HEK293 (cell line): Measurements from ENCODE around the gene USP22.

Experiments used
- CTCF ChIA-PET: fragments of 350-600 bp; formaldehyde crosslinking; extraction: SDS; loops from one replicate; lab custom pipeline; 2021; ENCODE audit warnings: antibody characterized with exemption; lab: Yijun Ruan, JAX
- POLR2A ChIA-PET: fragments of 300-600 bp; formaldehyde crosslinking; extraction: SDS; loops from one replicate; lab custom pipeline; 2020; ENCODE audit warnings: antibody characterized with exemption, inconsistent platforms; lab: Yijun Ruan, JAX
- H3K27ac ChIP-seq: fragments of 200-500 bp; sonication (Bioruptor generic); 2 replicates; pipeline ENCODE4 v1.5.1; 2014; ENCODE audit warnings: low read depth, low read length, control low read depth, inconsistent platforms; ENCODE audit errors: extremely low read depth
- H3K36me3 ChIP-seq, 2 experiments: fragments of 200-500 bp in 1 of 2; sonication (Bioruptor generic) in 1 of 2; 1 replicate in 1 of 2; 2 replicates in 1 of 2; pipeline ENCODE4 v1.5.1; 2014 to 2017; ENCODE audit warnings: inconsistent platforms in 2 of 2, low read length in 2 of 2; ENCODE audit not compliant: control insufficient read depth in 2 of 2, insufficient read depth in 1 of 2
- H3K4me1 ChIP-seq: fragments of 200-500 bp; sonication (Bioruptor generic); 2 replicates; pipeline ENCODE4 v1.5.1; 2014; ENCODE audit warnings: mild to moderate bottlenecking, low read length, inconsistent platforms; ENCODE audit not compliant: control insufficient read depth, insufficient read depth
- H3K4me3 ChIP-seq: 2 replicates; pipeline ENCODE4 v1.5.1; 2011; ENCODE audit warnings: low read depth, mild to moderate bottlenecking, control low read depth, low read length, moderate library complexity
- H3K9me3 ChIP-seq: fragments of 200-500 bp; sonication (Bioruptor generic); 2 replicates; pipeline ENCODE4 v1.5.1; 2014; ENCODE audit warnings: low read depth, low read length, inconsistent platforms; ENCODE audit not compliant: control insufficient read depth, insufficient read depth
- GFI1B ChIP-seq: fragments of 450-650 bp; formaldehyde crosslinking; IDR thresholded peaks from 2 replicates; pipeline ENCODE4 v1.5.1; 2016; ENCODE audit warnings: missing biosample characterization, missing genetic modification characterization
- IKZF3 ChIP-seq: fragments of 450-650 bp; IDR thresholded peaks from 2 replicates; pipeline ENCODE4 v1.5.0; 2018; ENCODE audit warnings: missing biosample characterization, mild to moderate bottlenecking, missing genetic modification characterization, moderate library complexity
- KLF8 ChIP-seq: fragments of 450-650 bp; formaldehyde crosslinking; IDR thresholded peaks from 2 replicates; pipeline ENCODE4 v1.5.1; 2016; ENCODE audit warnings: missing biosample characterization, missing genetic modification characterization
- REPIN1 ChIP-seq: fragments of 450-650 bp; formaldehyde crosslinking; IDR thresholded peaks from 2 replicates; pipeline ENCODE4 v1.5.1; 2017; ENCODE audit warnings: missing biosample characterization, missing genetic modification characterization, low read depth
- SCRT1 ChIP-seq: fragments of 450-650 bp; formaldehyde crosslinking; IDR thresholded peaks from 2 replicates; pipeline ENCODE4 v1.5.1; 2016; ENCODE audit warnings: missing biosample characterization, missing genetic modification characterization, borderline replicate concordance
- SCRT2 ChIP-seq: fragments of 450-650 bp; formaldehyde crosslinking; IDR thresholded peaks from 2 replicates; pipeline ENCODE4 v1.5.1; 2016; ENCODE audit warnings: missing biosample characterization, missing genetic modification characterization
- ZBTB48 ChIP-seq: fragments of 450-650 bp; formaldehyde crosslinking; IDR thresholded peaks from 2 replicates; pipeline ENCODE4 v1.5.1; 2016; ENCODE audit warnings: missing biosample characterization, missing genetic modification characterization
- ZBTB8A ChIP-seq: fragments of 450-650 bp; formaldehyde crosslinking; IDR thresholded peaks from 2 replicates; pipeline ENCODE4 v1.5.1; 2016; ENCODE audit warnings: missing biosample characterization, missing genetic modification characterization
- ZFP69B ChIP-seq: fragments of 450-650 bp; formaldehyde crosslinking; IDR thresholded peaks from 2 replicates; pipeline ENCODE4 v1.5.1; 2016; ENCODE audit warnings: missing biosample characterization, missing genetic modification characterization
- ZIC2 ChIP-seq: fragments of 450-650 bp; formaldehyde crosslinking; IDR thresholded peaks from 2 replicates; pipeline ENCODE4 v1.5.1; 2016; ENCODE audit warnings: missing biosample characterization, missing genetic modification characterization
- ZNF10 ChIP-seq: fragments of 450-650 bp; formaldehyde crosslinking; IDR thresholded peaks from 2 replicates; pipeline ENCODE4 v1.5.1; 2017; ENCODE audit warnings: missing biosample characterization, missing genetic modification characterization
- ZNF114 ChIP-seq: fragments of 450-650 bp; formaldehyde crosslinking; IDR thresholded peaks from 2 replicates; pipeline ENCODE4 v1.5.0; 2017; ENCODE audit warnings: missing biosample characterization, missing genetic modification characterization
- ZNF2 ChIP-seq: fragments of 450-650 bp; formaldehyde crosslinking; IDR thresholded peaks from 2 replicates; pipeline ENCODE4 v1.5.1; 2016; ENCODE audit warnings: missing biosample characterization, missing genetic modification characterization
- ZNF221 ChIP-seq: fragments of 450-650 bp; formaldehyde crosslinking; IDR thresholded peaks from 2 replicates; pipeline ENCODE4 v1.5.1; 2017; ENCODE audit warnings: missing biosample characterization, missing genetic modification characterization, borderline replicate concordance
- ZNF266 ChIP-seq: fragments of 450-650 bp; formaldehyde crosslinking; IDR thresholded peaks from 2 replicates; pipeline ENCODE4 v1.5.1; 2016; ENCODE audit warnings: missing biosample characterization, missing genetic modification characterization, low read depth
- ZNF302 ChIP-seq: fragments of 450-650 bp; formaldehyde crosslinking; IDR thresholded peaks from 2 replicates; pipeline ENCODE4 v1.5.1; 2016; ENCODE audit warnings: missing biosample characterization, missing genetic modification characterization, low read depth
- ZNF394 ChIP-seq: fragments of 450-650 bp; formaldehyde crosslinking; IDR thresholded peaks from 2 replicates; pipeline ENCODE4 v1.5.1; 2016; ENCODE audit warnings: missing biosample characterization, missing genetic modification characterization, mild to moderate bottlenecking, moderate library complexity, borderline replicate concordance
- ZNF433 ChIP-seq: fragments of 450-650 bp; formaldehyde crosslinking; IDR thresholded peaks from 2 replicates; pipeline ENCODE4 v1.5.1; 2016; ENCODE audit warnings: missing biosample characterization, missing genetic modification characterization, low read depth
- ZNF623 ChIP-seq: fragments of 450-650 bp; formaldehyde crosslinking; IDR thresholded peaks from 2 replicates; pipeline ENCODE4 v1.5.1; 2016; ENCODE audit warnings: missing biosample characterization, missing genetic modification characterization
- ZNF777 ChIP-seq: fragments of 450-650 bp; formaldehyde crosslinking; IDR thresholded peaks from 2 replicates; pipeline ENCODE4 v1.5.1; 2017; ENCODE audit warnings: missing biosample characterization, missing genetic modification characterization, borderline replicate concordance
- TF ChIP-seq, protein P1 (sequence below): fragments of 450-650 bp; formaldehyde crosslinking; IDR thresholded peaks from 2 replicates; pipeline ENCODE4 v1.5.1; 2017; ENCODE audit warnings: missing biosample characterization, missing genetic modification characterization
- TF ChIP-seq, protein P2 (sequence below): fragments of 450-650 bp; formaldehyde crosslinking; IDR thresholded peaks from 2 replicates; pipeline ENCODE4 v1.5.1; 2017; ENCODE audit warnings: missing biosample characterization, mild to moderate bottlenecking, missing genetic modification characterization, moderate library complexity
- TF ChIP-seq, protein P3 (sequence below): fragments of 450-650 bp; formaldehyde crosslinking; IDR thresholded peaks from 2 replicates; pipeline ENCODE4 v1.5.1; 2016; ENCODE audit warnings: missing biosample characterization, missing genetic modification characterization, borderline replicate concordance
- TF ChIP-seq, protein P4 (sequence below): fragments of 450-650 bp; formaldehyde crosslinking; IDR thresholded peaks from 2 replicates; pipeline ENCODE4 v1.5.1; 2017; ENCODE audit warnings: missing biosample characterization, missing genetic modification characterization
- TF ChIP-seq, protein P5 (sequence below): fragments of 450-650 bp; formaldehyde crosslinking; IDR thresholded peaks from 2 replicates; pipeline ENCODE4; 2016; ENCODE audit warnings: missing biosample characterization, missing genetic modification characterization

The USP22 gene

GRCh38 chr17:21013983-21014382 is 28.8 kb downstream of the USP22 start (continued):
- TF ChIP-seq, protein P1, sequence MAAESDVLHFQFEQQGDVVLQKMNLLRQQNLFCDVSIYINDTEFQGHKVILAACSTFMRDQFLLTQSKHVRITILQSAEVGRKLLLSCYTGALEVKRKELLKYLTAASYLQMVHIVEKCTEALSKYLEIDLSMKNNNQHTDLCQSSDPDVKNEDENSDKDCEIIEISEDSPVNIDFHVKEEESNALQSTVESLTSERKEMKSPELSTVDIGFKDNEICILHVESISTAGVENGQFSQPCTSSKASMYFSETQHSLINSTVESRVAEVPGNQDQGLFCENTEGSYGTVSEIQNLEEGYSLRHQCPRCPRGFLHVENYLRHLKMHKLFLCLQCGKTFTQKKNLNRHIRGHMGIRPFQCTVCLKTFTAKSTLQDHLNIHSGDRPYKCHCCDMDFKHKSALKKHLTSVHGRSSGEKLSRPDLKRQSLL (tag by site-specific recombination), result no peak
- TF ChIP-seq, protein P2, sequence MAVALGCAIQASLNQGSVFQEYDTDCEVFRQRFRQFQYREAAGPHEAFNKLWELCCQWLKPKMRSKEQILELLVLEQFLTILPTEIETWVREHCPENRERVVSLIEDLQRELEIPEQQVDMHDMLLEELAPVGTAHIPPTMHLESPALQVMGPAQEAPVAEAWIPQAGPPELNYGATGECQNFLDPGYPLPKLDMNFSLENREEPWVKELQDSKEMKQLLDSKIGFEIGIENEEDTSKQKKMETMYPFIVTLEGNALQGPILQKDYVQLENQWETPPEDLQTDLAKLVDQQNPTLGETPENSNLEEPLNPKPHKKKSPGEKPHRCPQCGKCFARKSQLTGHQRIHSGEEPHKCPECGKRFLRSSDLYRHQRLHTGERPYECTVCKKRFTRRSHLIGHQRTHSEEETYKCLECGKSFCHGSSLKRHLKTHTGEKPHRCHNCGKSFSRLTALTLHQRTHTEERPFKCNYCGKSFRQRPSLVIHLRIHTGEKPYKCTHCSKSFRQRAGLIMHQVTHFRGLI (tag by site-specific recombination), result no peak
- TF ChIP-seq REPIN1 (tag by site-specific recombination) (no peak), ZNF10 (tag by site-specific recombination) (no peak)
- TF ChIP-seq, protein P3, sequence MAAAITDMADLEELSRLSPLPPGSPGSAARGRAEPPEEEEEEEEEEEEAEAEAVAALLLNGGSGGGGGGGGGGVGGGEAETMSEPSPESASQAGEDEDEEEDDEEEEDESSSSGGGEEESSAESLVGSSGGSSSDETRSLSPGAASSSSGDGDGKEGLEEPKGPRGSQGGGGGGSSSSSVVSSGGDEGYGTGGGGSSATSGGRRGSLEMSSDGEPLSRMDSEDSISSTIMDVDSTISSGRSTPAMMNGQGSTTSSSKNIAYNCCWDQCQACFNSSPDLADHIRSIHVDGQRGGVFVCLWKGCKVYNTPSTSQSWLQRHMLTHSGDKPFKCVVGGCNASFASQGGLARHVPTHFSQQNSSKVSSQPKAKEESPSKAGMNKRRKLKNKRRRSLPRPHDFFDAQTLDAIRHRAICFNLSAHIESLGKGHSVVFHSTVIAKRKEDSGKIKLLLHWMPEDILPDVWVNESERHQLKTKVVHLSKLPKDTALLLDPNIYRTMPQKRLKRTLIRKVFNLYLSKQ (tag by site-specific recombination), result no peak
- TF ChIP-seq, all 188 proteins: peak for 0

GRCh38 chr17:21012736-21013135 is 30.1 kb downstream of the USP22 start:
- H3K4me3 ChIP-seq, result no peak overlapping the region
- H3K36me3 ChIP-seq, result peaks cover 92 to 100% of the 10 kb centered on the region in 2 experiments
- H3K4me1 ChIP-seq, result no peaks in the 10 kb centered on the region
- H3K9me3 ChIP-seq, result no peaks in the 10 kb centered on the region
- POLR2A ChIA-PET, result no interaction called here
- CTCF ChIA-PET, result interaction anchor here (1.1 kb wide), 1 partner anchor 13 kb away, joined by 3 read pairs; no protein-coding TSS in a partner anchor
- no peak overlapping the region for H3K27ac ChIP-seq
- TF ChIP-seq, protein P4, sequence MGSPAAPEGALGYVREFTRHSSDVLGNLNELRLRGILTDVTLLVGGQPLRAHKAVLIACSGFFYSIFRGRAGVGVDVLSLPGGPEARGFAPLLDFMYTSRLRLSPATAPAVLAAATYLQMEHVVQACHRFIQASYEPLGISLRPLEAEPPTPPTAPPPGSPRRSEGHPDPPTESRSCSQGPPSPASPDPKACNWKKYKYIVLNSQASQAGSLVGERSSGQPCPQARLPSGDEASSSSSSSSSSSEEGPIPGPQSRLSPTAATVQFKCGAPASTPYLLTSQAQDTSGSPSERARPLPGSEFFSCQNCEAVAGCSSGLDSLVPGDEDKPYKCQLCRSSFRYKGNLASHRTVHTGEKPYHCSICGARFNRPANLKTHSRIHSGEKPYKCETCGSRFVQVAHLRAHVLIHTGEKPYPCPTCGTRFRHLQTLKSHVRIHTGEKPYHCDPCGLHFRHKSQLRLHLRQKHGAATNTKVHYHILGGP (tag by site-specific recombination), result no peak
- TF ChIP-seq, protein P5, sequence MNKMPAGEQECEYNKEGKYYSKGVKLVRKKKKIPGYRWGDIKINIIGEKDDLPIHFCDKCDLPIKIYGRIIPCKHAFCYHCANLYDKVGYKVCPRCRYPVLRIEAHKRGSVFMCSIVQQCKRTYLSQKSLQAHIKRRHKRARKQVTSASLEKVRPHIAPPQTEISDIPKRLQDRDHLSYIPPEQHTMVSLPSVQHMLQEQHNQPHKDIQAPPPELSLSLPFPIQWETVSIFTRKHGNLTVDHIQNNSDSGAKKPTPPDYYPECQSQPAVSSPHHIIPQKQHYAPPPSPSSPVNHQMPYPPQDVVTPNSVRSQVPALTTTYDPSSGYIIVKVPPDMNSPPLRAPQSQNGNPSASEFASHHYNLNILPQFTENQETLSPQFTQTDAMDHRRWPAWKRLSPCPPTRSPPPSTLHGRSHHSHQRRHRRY (tag by site-specific recombination), result no peak
- TF ChIP-seq ZNF777 (tag by site-specific recombination) (no peak), ZNF2 (no peak), ZNF433 (tag by site-specific recombination) (no peak), ZNF623 (no peak), ZNF266 (tag by site-specific recombination) (no peak), KLF8 (no peak), ZIC2 (tag by site-specific recombination) (no peak), ZFP69B (tag by site-specific recombination) (no peak), IKZF3 (tag by site-specific recombination) (no peak), GFI1B (tag by site-specific recombination) (no peak), SCRT1 (tag by site-specific recombination) (no peak), ZNF114 (no peak), ZNF221 (tag by site-specific recombination) (no peak), ZNF302 (tag by site-specific recombination) (no peak), ZNF394 (no peak), SCRT2 (tag by site-specific recombination) (no peak), ZBTB8A (no peak), ZBTB48 (tag by site-specific recombination) (no peak)
